Nephron progenitor cell (in vitro differentiated cells): ENCODE results near the gene GOLGA5.
"Not testable (repeated sequence)": the region's sequence is repeated elsewhere in the genome, so short reads cannot be mapped to it uniquely, and the experiment has no call there.

ENCODE experiments used
- DNase-seq: peaks from one replicate; pipeline ENCODE4 v3.0.0; 2021
- H3K27ac Mint-ChIP-seq: 2 replicates; pipeline ENCODE4 v1.8.0; 2021; ENCODE audit warnings: mild to moderate bottlenecking, moderate library complexity, mixed read lengths
- H3K27me3 Mint-ChIP-seq: 2 replicates; pipeline ENCODE4 v1.8.0; 2021; ENCODE audit warnings: mild to moderate bottlenecking, low read depth, mixed read lengths; ENCODE audit not compliant: poor library complexity
- H3K36me3 Mint-ChIP-seq: 2 replicates; pipeline ENCODE4 v1.8.0; 2021; ENCODE audit warnings: low read depth, mixed read lengths
- H3K4me1 Mint-ChIP-seq: 2 replicates; pipeline ENCODE4 v1.8.0; 2021; ENCODE audit warnings: mixed read lengths
- H3K4me3 Mint-ChIP-seq: 2 replicates; pipeline ENCODE4 v1.8.0; 2021; ENCODE audit warnings: mild to moderate bottlenecking, moderate library complexity, mixed read lengths
- H3K9me3 Mint-ChIP-seq: 2 replicates; pipeline ENCODE4 v1.8.0; 2021; ENCODE audit warnings: mild to moderate bottlenecking, moderate library complexity, mixed read lengths
- TF ChIP-seq, protein P1 (sequence below): fragments of 200-600 bp; sonication (generic); IDR thresholded peaks from 2 replicates; pipeline ENCODE4 v1.5.0; 2021; ENCODE audit warnings: antibody characterized with exemption

The GOLGA5 gene

GRCh38 chr14:92793709-92794546 is at the start of gene GOLGA5:
GOLGA5 (plus strand) TSS chr14:92794305; CDS start chr14:92797438, 3,133 bp downstream.
- peaks cover 18% of the 10 kb centered on the region for H3K4me1 Mint-ChIP-seq
- DNase-seq = peak; percentile 97
- TF ChIP-seq, protein P1, sequence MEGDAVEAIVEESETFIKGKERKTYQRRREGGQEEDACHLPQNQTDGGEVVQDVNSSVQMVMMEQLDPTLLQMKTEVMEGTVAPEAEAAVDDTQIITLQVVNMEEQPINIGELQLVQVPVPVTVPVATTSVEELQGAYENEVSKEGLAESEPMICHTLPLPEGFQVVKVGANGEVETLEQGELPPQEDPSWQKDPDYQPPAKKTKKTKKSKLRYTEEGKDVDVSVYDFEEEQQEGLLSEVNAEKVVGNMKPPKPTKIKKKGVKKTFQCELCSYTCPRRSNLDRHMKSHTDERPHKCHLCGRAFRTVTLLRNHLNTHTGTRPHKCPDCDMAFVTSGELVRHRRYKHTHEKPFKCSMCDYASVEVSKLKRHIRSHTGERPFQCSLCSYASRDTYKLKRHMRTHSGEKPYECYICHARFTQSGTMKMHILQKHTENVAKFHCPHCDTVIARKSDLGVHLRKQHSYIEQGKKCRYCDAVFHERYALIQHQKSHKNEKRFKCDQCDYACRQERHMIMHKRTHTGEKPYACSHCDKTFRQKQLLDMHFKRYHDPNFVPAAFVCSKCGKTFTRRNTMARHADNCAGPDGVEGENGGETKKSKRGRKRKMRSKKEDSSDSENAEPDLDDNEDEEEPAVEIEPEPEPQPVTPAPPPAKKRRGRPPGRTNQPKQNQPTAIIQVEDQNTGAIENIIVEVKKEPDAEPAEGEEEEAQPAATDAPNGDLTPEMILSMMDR = no peak
- H3K4me3 Mint-ChIP-seq = peak within 1 kb of the TSS; percentile 97
- H3K27ac Mint-ChIP-seq = peak within 1 kb of the TSS; percentile 99
- H3K27me3 Mint-ChIP-seq = peaks cover 18% of the 10 kb centered on the region
- H3K36me3 Mint-ChIP-seq = peaks cover 21% of the 10 kb centered on the region
- peaks cover 45% of the 10 kb centered on the region for H3K9me3 Mint-ChIP-seq

GRCh38 chr14:92747701-92748258 is 46.3 kb upstream of the GOLGA5 start:
- Mint-ChIP-seq H3K9me3 (peaks cover 7% of the 10 kb centered on the region), H3K27me3 (peaks cover 11% of the 10 kb centered on the region)

GRCh38 chr14:92748259-92749016 is 45.7 kb upstream of the GOLGA5 start, which contains the start of gene LGMN:
LGMN (minus strand) TSS chr14:92748627; CDS start chr14:92732786, 15,841 bp downstream.
- Mint-ChIP-seq H3K4me3 (peak within 1 kb of the TSS; percentile 92), H3K27me3 (peaks cover 11% of the 10 kb centered on the region), H3K36me3 (peaks cover 27% of the 10 kb centered on the region), H3K9me3 (peaks cover 7% of the 10 kb centered on the region), H3K27ac (peak within 1 kb of the TSS; percentile 96), H3K4me1 (peaks cover 33% of the 10 kb centered on the region)
- TF ChIP-seq, protein P1 = no peak
- peak; percentile 95 for DNase-seq

More at GRCh38 chr14:92747701-92748258, 46.3 kb upstream of the GOLGA5 start:
- Mint-ChIP-seq H3K4me1 (peaks cover 33% of the 10 kb centered on the region), H3K4me3 (peak overlapping the region; percentile 92), H3K27ac (peak overlapping the region; percentile 96), H3K36me3 (peaks cover 30% of the 10 kb centered on the region)
- DNase-seq = no peak
- TF ChIP-seq, protein P1 = no peak

GRCh38 chr14:92750222-92750728 is 43.8 kb upstream of the GOLGA5 start:
- Mint-ChIP-seq H3K4me1 (peaks cover 33% of the 10 kb centered on the region), H3K27me3 (peaks cover 11% of the 10 kb centered on the region), H3K36me3 (peaks cover 24% of the 10 kb centered on the region)
- not testable (repeated sequence) for H3K4me3 Mint-ChIP-seq, H3K27ac Mint-ChIP-seq, H3K9me3 Mint-ChIP-seq, DNase-seq

- peaks cover 11% of the 10 kb centered on the region for H3K27me3 Mint-ChIP-seq
- H3K4me3 Mint-ChIP-seq = no peak overlapping the region
- peaks cover 7% of the 10 kb centered on the region for H3K9me3 Mint-ChIP-seq
- H3K4me1 Mint-ChIP-seq = peaks cover 33% of the 10 kb centered on the region
- peaks cover 16% of the 10 kb centered on the region for H3K36me3 Mint-ChIP-seq
- no peak for DNase-seq
- no peak overlapping the region for H3K27ac Mint-ChIP-seq
- TF ChIP-seq, protein P1 = no peak
Measured at GRCh38 chr14:92750994-92751400, 43.1 kb upstream of the GOLGA5 start.

GRCh38 chr14:92751819-92752218 is 42.3 kb upstream of the GOLGA5 start:
- Mint-ChIP-seq H3K4me1 (peaks cover 32% of the 10 kb centered on the region), H3K4me3 (no peak overlapping the region), H3K9me3 (peaks cover 7% of the 10 kb centered on the region), H3K27ac (no peak overlapping the region), H3K27me3 (peaks cover 11% of the 10 kb centered on the region), H3K36me3 (peaks cover 8% of the 10 kb centered on the region)
- DNase-seq = no peak
- TF ChIP-seq, protein P1 = no peak
